Measurements from ENCODE around the gene ADCY2. TPM values are rescaled to one million over a fixed set of nuclear protein-coding genes. Genes with fewer than 3 reads are reported as not detected.

ADCY2 gene
- total RNA-seq, 1 experiment from 2014 or later, result 31.3 TPM

- Histone ChIP-seq H2BK120ac (ENCODE audit: low read depth, low read length, poor library complexity, severe bottlenecking) (no peak overlapping the region), H3K23ac (ENCODE audit: insufficient read length, low read depth, low read length) (no peak overlapping the region), H3K4me1 (ENCODE audit: insufficient read depth, low read length) (peaks cover 20% of the 10 kb centered on the region; the same call in 1 of the 2 replicates), H3K79me1 (ENCODE audit: insufficient read depth, low read depth, low read length, poor library complexity, severe bottlenecking) (no peaks in the 10 kb centered on the region), H3K79me2 (ENCODE audit: insufficient read depth, low read length) (no peaks in the 10 kb centered on the region), H2BK12ac (ENCODE audit: insufficient read length, low read depth, low read length) (no peak overlapping the region), H3K27me3 (ENCODE audit: insufficient read depth, low read length) (no peaks in the 10 kb centered on the region), H4K8ac (replicated peaks; ENCODE audit: insufficient read length, low read depth, low read length) (no peak overlapping the region), H3K18ac (ENCODE audit: insufficient read length, low read depth, low read length) (no peak overlapping the region), H2AK5ac (ENCODE audit: insufficient read length, low read length) (no peak overlapping the region), H2BK5ac (ENCODE audit: insufficient read length, low read length) (no peak overlapping the region), H3K9me3 (ENCODE audit: control insufficient read depth, low read depth, low read length) (no peaks in the 10 kb centered on the region), H2AFZ (ENCODE audit: low read length) (no peak overlapping the region), H3K23me2 (ENCODE audit: insufficient read length, low read depth, low read length, poor library complexity, severe bottlenecking) (no peaks in the 10 kb centered on the region), H2BK20ac (ENCODE audit: low read depth, low read length, poor library complexity, severe bottlenecking) (no peak overlapping the region), H4K91ac (ENCODE audit: insufficient read length, low read depth, low read length) (no peak overlapping the region), H3K4ac (ENCODE audit: low read depth, low read length) (no peak overlapping the region), H4K5ac (ENCODE audit: insufficient read length, low read depth, low read length) (no peak overlapping the region), H3T11ph (ENCODE audit: low read length) (no peak overlapping the region), H3K27ac (ENCODE audit: insufficient read length, low read depth, low read length) (no peak overlapping the region), H3K56ac (ENCODE audit: insufficient read length, low read depth, low read length) (no peak overlapping the region), H4K20me1 (ENCODE audit: control insufficient read depth, insufficient read depth, insufficient read length) (no peaks in the 10 kb centered on the region), H2BK15ac (ENCODE audit: low read depth, low read length) (no peak overlapping the region), H3K9ac (ENCODE audit: extremely low read depth, insufficient read length, low read length) (no peak overlapping the region), H3K4me2 (ENCODE audit: insufficient read depth, insufficient read length, low read length) (no peak overlapping the region), H3K14ac (ENCODE audit: insufficient read depth, low read length) (no peak overlapping the region)
- no CpG with 5 or more reads among the region's 3 CpGs for WGBS (ENCODE audit: extremely low coverage, insufficient read length, low lambda C conversion rate)
- Mint-ChIP-seq H3K4me1 (peaks cover 43 to 47% of the 10 kb centered on the region in 2 experiments), H3K27ac (no peak overlapping the region), H3K27me3 (ENCODE audit: low read depth) (no peaks in the 10 kb centered on the region), H3K36me3 (ENCODE audit: insufficient read depth in 1 of 3, low read depth in 3 of 3) (peaks cover 4 to 11% (median 10%) of the 10 kb centered on the region in 3 experiments; a peak in 5 of 7 replicates), H3K4me3 (no peak overlapping the region), H3K9me3 (no peaks in the 10 kb centered on the region)
- TF ChIP-seq CTCF (conservative IDR thresholded peaks at IDR 0.05), result no peak
- no peak for DNase-seq
Observed at GRCh38 chr5:7787770-7788169, 391.8 kb downstream of the ADCY2 start.

Measured in H9 (cell line).